ENCODE data around the gene TMEM273. TPM values are rescaled to one million over a fixed set of nuclear protein-coding genes. Genes with fewer than 3 reads are reported as not detected.

Gene TMEM273
- total RNA-seq, 4 donors from 2014 or later: 1.3 to 10.6 (median 6.8) TPM

DNA sequence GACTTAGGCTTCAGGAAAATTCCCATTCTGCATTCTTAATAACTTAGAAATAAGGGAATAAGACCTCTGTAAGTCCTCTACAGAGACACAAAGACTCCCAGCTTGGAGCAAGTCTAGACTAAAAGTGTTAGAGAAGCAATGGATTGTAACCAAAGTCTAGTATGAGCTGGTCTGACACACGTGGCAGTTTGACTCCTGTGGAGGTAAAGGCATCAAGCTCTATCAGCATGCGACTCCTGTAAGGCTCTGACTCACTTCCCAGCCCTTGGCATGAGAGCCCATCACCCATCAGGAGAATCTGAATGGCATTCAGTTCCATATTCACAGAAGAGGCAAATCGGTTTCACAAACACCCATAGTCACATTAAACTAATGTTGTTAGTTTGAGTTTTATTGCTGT is 68.4 kb downstream of the TMEM273 start:
- Histone ChIP-seq H3K36me3 (no peaks in the 10 kb centered on the region), H3K4me3 (no peak overlapping the region), H3K27ac (no peak overlapping the region), H3K9me3 (no peaks in the 10 kb centered on the region), H3K27me3 (no peaks in the 10 kb centered on the region), H3K4me1 (no peaks in the 10 kb centered on the region)
- TF ChIP-seq, protein P1, sequence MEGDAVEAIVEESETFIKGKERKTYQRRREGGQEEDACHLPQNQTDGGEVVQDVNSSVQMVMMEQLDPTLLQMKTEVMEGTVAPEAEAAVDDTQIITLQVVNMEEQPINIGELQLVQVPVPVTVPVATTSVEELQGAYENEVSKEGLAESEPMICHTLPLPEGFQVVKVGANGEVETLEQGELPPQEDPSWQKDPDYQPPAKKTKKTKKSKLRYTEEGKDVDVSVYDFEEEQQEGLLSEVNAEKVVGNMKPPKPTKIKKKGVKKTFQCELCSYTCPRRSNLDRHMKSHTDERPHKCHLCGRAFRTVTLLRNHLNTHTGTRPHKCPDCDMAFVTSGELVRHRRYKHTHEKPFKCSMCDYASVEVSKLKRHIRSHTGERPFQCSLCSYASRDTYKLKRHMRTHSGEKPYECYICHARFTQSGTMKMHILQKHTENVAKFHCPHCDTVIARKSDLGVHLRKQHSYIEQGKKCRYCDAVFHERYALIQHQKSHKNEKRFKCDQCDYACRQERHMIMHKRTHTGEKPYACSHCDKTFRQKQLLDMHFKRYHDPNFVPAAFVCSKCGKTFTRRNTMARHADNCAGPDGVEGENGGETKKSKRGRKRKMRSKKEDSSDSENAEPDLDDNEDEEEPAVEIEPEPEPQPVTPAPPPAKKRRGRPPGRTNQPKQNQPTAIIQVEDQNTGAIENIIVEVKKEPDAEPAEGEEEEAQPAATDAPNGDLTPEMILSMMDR (IDR thresholded peaks at IDR 0.05): no peak
- TF ChIP-seq EP300 (IDR thresholded peaks at IDR 0.05) (no peak), POLR2A (IDR thresholded peaks at IDR 0.05) (no peak), POLR2AphosphoS5 (IDR thresholded peaks at IDR 0.05) (no peak)
- WGBS: 30% methylated on average over 3 of the region's 3 CpGs
- DNase-seq (ENCODE audit: low spot score in 2 of 2): no peak

DNA sequence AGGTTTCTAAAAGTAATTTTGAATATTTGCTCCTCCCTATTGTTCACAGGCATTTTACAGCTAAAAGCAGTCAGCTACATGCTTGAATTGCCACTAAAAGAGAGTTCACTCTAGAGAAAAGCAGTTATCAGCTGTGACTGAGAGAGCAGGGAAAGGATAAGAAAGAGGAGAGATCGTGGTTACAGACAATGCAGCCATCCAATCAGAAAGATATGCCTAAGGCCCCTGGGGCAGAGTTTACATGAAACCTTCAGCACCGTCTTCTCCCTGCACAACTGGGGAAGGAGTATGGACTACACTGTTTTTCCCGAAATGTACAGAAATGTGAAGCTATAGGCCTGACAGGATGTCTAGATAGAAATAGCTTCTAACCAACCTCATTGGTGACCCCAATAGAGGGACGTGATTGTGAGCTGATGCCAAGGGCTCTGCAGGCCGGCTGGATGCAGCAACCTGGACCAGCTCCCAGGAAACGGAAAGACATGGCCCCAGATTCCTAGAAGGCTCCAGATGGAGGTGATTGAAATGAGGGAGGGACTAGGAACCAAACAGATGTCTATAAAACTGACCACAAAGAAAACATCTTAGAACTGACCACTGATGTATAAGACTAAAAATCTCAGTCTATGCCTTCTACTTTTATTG is 69.6 kb downstream of the TMEM273 start:
- H3K27me3 ChIP-seq: no peaks in the 10 kb centered on the region
- TF ChIP-seq POLR2A (IDR thresholded peaks at IDR 0.05): no peak
- no peak for TF ChIP-seq EP300 (IDR thresholded peaks at IDR 0.05)
- no peak for TF ChIP-seq POLR2AphosphoS5 (IDR thresholded peaks at IDR 0.05)
- TF ChIP-seq, protein P1 (IDR thresholded peaks at IDR 0.05): no peak
- 66% methylated on average over 6 of the region's 6 CpGs for WGBS
- H3K9me3 ChIP-seq: no peaks in the 10 kb centered on the region
- H3K4me1 ChIP-seq: peaks cover 8% of the 10 kb centered on the region
- H3K4me3 ChIP-seq: no peak overlapping the region
- no peaks in the 10 kb centered on the region for H3K36me3 ChIP-seq
- DNase-seq (ENCODE audit: low spot score in 2 of 2): no peak
- H3K27ac ChIP-seq: no peak overlapping the region

DNA sequence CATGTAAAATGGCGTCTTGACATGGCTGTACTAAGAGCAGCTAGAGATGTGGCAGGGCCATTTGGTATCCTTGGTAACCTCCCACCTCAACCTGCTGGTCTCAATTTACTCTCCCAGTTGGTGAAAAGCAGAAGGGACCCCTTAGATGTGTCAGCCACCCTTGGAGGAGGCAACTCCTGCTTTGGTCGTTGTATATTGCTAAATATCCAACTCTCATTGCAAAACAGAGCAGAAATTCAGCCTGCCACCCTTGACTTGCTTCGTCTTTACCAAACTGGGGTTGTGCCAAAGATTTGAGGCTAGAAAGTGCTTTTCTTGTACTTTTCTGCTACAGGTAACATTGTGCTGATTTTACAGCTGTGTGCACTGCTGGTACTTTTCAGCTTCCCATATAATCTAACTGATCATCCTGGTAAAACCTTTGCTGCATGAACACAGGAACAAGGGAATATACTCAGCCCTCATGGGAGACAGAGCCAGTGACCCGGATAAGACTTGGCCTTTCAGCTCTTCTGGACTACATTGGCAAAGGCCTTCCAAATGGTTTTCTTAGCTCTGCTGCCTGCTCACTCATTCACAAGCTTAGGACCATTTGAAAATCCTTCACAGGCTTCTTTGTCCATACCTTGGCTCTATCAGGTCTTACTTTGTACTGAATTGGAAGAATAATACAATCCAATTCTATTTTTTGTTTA is 70.7 kb downstream of the TMEM273 start:
- H3K4me1 ChIP-seq: peaks cover 16% of the 10 kb centered on the region
- no peak for DNase-seq (ENCODE audit: low spot score in 2 of 2)
- no peaks in the 10 kb centered on the region for H3K27me3 ChIP-seq
- H3K27ac ChIP-seq: no peak overlapping the region
- H3K4me3 ChIP-seq: no peak overlapping the region
- H3K9me3 ChIP-seq: no peaks in the 10 kb centered on the region
- 63% methylated on average over 4 of the region's 4 CpGs for WGBS
- TF ChIP-seq, protein P1 (IDR thresholded peaks at IDR 0.05): no peak
- TF ChIP-seq POLR2A (IDR thresholded peaks at IDR 0.05) (no peak), EP300 (IDR thresholded peaks at IDR 0.05) (no peak), POLR2AphosphoS5 (IDR thresholded peaks at IDR 0.05) (no peak)
- H3K36me3 ChIP-seq: no peaks in the 10 kb centered on the region

DNA sequence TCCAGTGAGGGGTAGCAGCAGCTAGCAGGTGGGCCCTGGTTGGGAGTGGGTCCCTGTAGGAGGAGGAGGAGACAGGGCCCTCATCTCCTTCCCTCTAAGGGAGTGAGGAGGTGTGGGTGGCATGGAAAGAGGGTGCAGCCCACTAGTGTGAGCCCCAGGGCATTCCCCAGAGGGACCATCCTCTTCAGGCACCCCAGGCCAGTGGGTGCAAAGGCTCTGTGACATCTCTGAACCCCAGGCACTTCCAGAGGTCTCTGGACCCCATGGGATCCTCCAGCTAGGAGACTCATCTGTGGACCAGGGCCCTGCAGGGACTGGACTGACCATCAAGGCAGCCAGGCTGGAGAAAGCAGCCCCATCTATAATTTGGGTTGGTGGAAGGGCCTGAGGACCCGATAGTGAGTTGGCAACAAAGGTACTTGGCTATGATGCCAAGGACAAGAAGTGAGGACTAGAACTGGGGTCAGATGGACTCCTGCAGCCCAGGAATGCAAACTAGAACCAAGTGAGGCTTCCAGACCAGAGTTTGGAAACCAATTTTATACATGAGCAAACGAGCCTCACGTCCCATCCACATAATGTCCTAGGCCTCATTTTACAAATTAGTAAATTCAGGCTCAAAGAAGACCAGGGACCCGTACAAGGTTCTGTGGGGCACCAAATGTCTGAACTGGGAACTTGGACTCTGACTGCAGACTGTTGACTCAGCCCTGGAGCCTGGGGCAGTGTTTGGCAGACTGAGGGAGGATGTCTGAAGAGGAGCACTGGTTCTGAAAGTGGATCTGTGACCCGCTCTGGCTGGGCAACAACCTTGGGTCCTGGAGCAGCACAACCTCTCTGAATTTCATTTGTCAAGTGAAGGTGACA is 71.4 kb downstream of the TMEM273 start:
- no peak for DNase-seq (ENCODE audit: low spot score in 2 of 2)
- Histone ChIP-seq H3K4me3 (no peak overlapping the region), H3K9me3 (no peaks in the 10 kb centered on the region), H3K27ac (no peak overlapping the region), H3K27me3 (no peaks in the 10 kb centered on the region), H3K36me3 (no peaks in the 10 kb centered on the region), H3K4me1 (peaks cover 19% of the 10 kb centered on the region)
- 68% methylated on average over 5 of the region's 5 CpGs for WGBS
- TF ChIP-seq POLR2A (IDR thresholded peaks at IDR 0.05): no peak
- TF ChIP-seq EP300 (IDR thresholded peaks at IDR 0.05): no peak
- TF ChIP-seq POLR2AphosphoS5 (IDR thresholded peaks at IDR 0.05): no peak
- TF ChIP-seq, protein P1 (IDR thresholded peaks at IDR 0.05): no peak

All from suprapubic skin (tissue), 4 donors.